ENCODE results near the gene UBE2F.

Gene UBE2F

DNA sequence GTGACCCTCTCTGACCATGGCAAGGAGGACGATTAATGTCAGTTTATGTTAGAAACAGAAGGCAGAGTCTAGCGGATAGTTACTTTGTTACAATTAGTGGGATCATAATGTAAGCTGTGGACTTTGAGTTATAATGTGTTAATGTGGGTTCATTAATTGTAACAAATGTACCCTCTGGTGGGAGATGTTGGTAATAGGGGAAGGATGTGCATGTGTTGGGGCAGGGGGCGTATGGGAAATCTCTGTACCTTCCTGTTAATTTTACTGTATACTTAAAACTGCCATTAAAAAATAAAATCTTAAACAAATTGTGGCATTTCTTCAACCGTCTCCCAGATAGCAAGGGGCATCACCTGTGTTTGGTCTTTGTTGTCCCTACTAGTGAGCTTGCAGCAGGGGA, 4.8 kb downstream of the UBE2F start:
- Histone ChIP-seq H3K27me3 (ENCODE audit: insufficient read depth, poor library complexity, severe bottlenecking) (no peaks in the 10 kb centered on the region), H3K4me3 (replicated peaks; ENCODE audit: insufficient read depth, low read length) (no peak overlapping the region), H3K27ac (replicated peaks) (no peak overlapping the region)
- TF ChIP-seq, protein P1, sequence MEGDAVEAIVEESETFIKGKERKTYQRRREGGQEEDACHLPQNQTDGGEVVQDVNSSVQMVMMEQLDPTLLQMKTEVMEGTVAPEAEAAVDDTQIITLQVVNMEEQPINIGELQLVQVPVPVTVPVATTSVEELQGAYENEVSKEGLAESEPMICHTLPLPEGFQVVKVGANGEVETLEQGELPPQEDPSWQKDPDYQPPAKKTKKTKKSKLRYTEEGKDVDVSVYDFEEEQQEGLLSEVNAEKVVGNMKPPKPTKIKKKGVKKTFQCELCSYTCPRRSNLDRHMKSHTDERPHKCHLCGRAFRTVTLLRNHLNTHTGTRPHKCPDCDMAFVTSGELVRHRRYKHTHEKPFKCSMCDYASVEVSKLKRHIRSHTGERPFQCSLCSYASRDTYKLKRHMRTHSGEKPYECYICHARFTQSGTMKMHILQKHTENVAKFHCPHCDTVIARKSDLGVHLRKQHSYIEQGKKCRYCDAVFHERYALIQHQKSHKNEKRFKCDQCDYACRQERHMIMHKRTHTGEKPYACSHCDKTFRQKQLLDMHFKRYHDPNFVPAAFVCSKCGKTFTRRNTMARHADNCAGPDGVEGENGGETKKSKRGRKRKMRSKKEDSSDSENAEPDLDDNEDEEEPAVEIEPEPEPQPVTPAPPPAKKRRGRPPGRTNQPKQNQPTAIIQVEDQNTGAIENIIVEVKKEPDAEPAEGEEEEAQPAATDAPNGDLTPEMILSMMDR (IDR thresholded peaks at IDR 0.05; ENCODE audit: insufficient read depth, low read length), result no peak
- no peak for DNase-seq (ENCODE audit: low read depth in 1 of 2, low spot score in 1 of 2)

- TF ChIP-seq SPI1 (IDR thresholded peaks at IDR 0.05; ENCODE audit: borderline replicate concordance, low read depth) (no peak), POLR2AphosphoS5 (IDR thresholded peaks at IDR 0.05; ENCODE audit: low read depth) (no peak), REST (IDR thresholded peaks at IDR 0.05; ENCODE audit: insufficient replicate concordance, low read depth) (no peak), GABPA (IDR thresholded peaks at IDR 0.05; ENCODE audit: low read depth) (no peak)
- TF ChIP-seq, protein P1 (IDR thresholded peaks at IDR 0.05; ENCODE audit: insufficient read depth, low read length), result no peak
- Histone ChIP-seq H3K4me3 (replicated peaks; ENCODE audit: insufficient read depth, low read length) (no peak overlapping the region), H3K27me3 (ENCODE audit: insufficient read depth, poor library complexity, severe bottlenecking) (no peaks in the 10 kb centered on the region), H3K27ac (replicated peaks) (no peak overlapping the region)
- no peak for DNase-seq (ENCODE audit: low read depth in 1 of 2, low spot score in 1 of 2)
Measured at GRCh38 chr2:237972211-237972610, 5.4 kb downstream of the UBE2F start.

DNA sequence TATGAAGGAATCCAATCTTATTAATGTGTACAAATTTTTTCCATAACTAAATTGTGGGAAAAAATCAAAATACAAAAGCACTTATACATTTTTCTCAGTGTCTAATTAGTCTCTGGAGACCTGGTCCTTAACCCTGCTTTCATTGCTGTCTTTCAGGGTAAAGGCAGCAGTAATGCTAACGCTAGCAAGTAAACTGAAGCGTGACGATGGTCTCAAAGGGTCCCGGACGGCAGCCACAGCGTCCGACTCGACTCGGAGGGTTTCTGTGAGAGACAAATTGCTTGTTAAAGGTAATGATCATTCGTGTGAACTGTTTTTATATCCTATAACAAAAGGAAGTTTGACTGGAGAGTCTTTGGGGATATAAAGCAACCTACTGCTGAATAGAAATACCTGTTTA, 6.1 kb downstream of the UBE2F start:
- Histone ChIP-seq H3K27ac (replicated peaks) (no peak overlapping the region), H3K27me3 (ENCODE audit: insufficient read depth, poor library complexity, severe bottlenecking) (no peaks in the 10 kb centered on the region), H3K4me3 (replicated peaks; ENCODE audit: insufficient read depth, low read length) (no peak overlapping the region)
- TF ChIP-seq REST (IDR thresholded peaks at IDR 0.05; ENCODE audit: insufficient replicate concordance, low read depth), result no peak
- no peak for DNase-seq (ENCODE audit: low read depth in 1 of 2, low spot score in 1 of 2)

- DNase-seq (ENCODE audit: low read depth in 1 of 2, low spot score in 1 of 2), result no peak
- no peaks in the 10 kb centered on the region for H3K27me3 ChIP-seq (ENCODE audit: insufficient read depth, poor library complexity, severe bottlenecking)
- TF ChIP-seq, protein P1 (IDR thresholded peaks at IDR 0.05; ENCODE audit: insufficient read depth, low read length), result no peak
- TF ChIP-seq SPI1 (IDR thresholded peaks at IDR 0.05; ENCODE audit: borderline replicate concordance, low read depth), result no peak
- TF ChIP-seq GABPA (IDR thresholded peaks at IDR 0.05; ENCODE audit: low read depth), result no peak
- no peak for TF ChIP-seq REST (IDR thresholded peaks at IDR 0.05; ENCODE audit: insufficient replicate concordance, low read depth)
- TF ChIP-seq POLR2AphosphoS5 (IDR thresholded peaks at IDR 0.05; ENCODE audit: low read depth), result no peak
- no peak overlapping the region for H3K27ac ChIP-seq (replicated peaks)
- H3K4me3 ChIP-seq (replicated peaks; ENCODE audit: insufficient read depth, low read length), result no peak overlapping the region
Measured at GRCh38 chr2:237977380-237977779, 10.6 kb downstream of the UBE2F start.

Measured in HL-60 (cell line).